GM13976 (cell line): Measurements from ENCODE around the gene WAPL.

Experiments
- DNase-seq: peaks from one replicate; pipeline ENCODE4 v3.0.0; 2012; ENCODE audit warnings: low spot score
- in situ Hi-C: fragments of 300-500 bp; cut with MboI; formaldehyde crosslinking; loops from one replicate; pipeline ENCODE4 v1.12.0; 2022; ENCODE audit warnings: low sequenced_read_pairs, mixed read lengths, inconsistent platforms; ENCODE audit not compliant: unreplicated experiment
- TF ChIP-seq, protein P1 (sequence below): IDR thresholded peaks from 2 replicates; pipeline ENCODE4 v1.5.1; 2012; ENCODE audit warnings: borderline replicate concordance, mild to moderate bottlenecking; ENCODE audit not compliant: insufficient read depth; ENCODE audit errors: extremely low read depth, missing control alignments, control extremely low read depth

The WAPL gene

DNA sequence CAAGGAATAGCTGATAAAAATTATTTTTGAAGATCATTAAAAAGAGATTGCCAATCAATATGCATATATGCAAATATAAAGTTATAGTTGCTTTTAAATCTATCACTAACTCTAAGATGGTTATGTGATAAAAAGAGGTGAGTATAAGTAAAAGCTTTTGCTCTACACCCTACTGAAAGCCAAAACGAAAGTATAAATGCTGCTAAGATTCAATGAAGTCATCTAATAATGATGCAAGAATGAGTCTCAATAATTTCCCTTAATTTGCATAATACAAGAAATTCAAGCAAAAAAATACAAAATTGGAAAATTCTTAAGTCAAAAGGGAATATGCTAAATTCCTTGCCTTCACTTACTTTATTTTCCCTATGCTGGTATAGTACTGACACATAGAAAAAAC is 75.2 kb downstream of the WAPL start:
- no peak for DNase-seq
- in situ Hi-C loops, result no loop called here
- TF ChIP-seq, protein P1, sequence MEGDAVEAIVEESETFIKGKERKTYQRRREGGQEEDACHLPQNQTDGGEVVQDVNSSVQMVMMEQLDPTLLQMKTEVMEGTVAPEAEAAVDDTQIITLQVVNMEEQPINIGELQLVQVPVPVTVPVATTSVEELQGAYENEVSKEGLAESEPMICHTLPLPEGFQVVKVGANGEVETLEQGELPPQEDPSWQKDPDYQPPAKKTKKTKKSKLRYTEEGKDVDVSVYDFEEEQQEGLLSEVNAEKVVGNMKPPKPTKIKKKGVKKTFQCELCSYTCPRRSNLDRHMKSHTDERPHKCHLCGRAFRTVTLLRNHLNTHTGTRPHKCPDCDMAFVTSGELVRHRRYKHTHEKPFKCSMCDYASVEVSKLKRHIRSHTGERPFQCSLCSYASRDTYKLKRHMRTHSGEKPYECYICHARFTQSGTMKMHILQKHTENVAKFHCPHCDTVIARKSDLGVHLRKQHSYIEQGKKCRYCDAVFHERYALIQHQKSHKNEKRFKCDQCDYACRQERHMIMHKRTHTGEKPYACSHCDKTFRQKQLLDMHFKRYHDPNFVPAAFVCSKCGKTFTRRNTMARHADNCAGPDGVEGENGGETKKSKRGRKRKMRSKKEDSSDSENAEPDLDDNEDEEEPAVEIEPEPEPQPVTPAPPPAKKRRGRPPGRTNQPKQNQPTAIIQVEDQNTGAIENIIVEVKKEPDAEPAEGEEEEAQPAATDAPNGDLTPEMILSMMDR, result no peak

DNA sequence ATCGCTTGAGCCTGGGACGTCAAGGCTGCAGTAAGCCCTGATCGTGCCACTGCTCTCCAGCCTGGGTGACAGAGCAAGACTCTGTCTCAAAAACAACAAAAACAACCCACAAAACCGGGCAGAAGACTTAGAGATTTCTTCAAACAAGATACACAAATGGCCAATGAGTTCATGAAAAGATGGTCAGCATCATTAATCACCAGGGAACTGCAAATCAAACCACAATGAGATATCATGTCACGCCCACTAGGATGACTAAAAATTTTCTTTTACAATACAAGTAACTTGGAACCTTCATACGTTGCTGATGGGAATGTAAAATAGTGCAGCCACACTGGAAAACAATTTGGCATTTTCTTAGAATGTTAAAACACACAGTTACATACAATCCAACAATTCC is 77.7 kb downstream of the WAPL start:
- TF ChIP-seq, protein P1, result no peak
- DNase-seq, result no peak
- in situ Hi-C loops, result no loop called here

DNA sequence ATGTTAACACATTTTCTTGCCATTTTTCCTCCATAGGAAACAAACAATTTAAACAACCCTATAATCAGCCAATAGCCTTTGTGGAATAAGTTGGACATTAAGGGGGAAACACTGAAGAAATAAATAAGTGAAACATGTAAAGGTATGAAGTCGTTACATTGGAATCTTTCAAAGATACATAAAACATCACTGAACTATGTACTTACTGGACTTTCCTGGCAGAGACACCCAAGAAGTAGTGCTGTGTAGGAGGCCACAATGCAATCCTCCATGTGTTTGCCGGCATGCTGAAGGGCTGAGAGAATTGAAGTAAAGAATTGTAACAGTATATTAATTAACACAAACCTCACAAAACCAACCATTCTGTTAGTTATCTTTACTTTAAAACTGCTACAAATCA is 78.5 kb downstream of the WAPL start:
- in situ Hi-C loops, result no loop called here
- TF ChIP-seq, protein P1, result no peak
- no peak for DNase-seq

DNA sequence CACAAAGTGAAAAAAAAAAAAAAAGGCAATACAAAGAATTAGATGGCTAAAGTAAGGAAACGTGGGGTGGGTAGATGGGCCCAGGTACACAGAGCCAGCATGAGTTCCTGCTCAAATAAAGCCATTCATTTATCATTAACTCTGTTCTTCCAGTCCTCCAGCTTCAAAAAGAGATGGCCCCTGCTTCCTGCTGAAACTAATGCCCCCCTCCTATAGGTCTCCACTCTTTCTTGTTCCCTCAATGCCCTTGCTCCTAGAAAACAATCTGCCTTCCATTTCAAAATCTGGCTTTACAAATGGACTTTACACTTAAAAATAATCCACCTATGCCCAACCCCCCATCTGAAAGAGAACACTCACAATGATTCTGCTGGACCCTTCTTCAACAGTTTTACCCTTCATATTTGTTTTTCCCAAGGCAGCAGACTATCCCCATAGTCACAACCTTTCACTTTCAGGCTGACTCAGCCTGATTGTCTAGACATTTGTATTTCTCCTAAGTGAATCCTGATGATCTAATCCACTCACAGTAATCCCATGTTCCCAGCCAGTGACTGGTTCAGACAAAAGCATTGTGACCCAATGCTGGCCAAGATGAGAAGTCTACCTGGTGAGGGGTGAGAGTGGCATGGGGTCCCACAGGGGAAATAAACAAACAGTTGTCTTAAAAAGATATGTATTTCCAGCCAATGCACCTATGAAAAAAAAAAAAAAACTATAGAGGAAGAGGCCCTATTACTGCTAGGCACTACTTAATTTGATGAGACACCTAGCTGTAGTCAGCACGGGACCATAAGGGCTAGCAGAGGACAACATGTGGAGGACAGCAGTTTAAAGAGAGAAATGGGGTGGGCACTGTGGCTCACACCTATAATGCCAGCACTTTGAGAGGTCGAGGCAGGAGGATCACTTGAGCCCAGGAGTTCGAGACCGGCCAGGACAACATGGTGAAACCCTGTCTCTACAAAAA is 80.4 kb downstream of the WAPL start:
- DNase-seq, result no peak
- in situ Hi-C loops, result no loop called here
- TF ChIP-seq, protein P1, result no peak

DNA sequence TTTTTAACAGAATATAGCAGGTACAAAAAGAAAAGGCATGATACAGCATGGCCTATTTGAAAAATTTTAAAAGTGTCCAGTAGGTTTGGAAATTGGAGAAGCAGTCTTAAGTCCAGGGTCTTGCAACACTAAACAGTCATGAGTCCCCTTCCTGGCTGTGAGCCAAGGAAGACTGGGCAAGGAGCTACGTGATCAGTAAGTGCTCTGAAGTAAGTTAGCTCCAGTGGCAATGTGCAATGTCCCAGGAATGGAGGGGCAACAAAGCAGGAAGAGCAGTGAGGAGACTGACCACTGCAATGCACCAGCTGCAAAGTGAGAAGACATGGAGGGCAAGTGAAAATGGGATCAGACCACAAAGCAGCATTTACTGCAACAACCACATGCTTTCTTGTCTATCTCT is 82.0 kb downstream of the WAPL start:
- in situ Hi-C loops, result no loop called here
- TF ChIP-seq, protein P1, result no peak
- DNase-seq, result no peak

DNA sequence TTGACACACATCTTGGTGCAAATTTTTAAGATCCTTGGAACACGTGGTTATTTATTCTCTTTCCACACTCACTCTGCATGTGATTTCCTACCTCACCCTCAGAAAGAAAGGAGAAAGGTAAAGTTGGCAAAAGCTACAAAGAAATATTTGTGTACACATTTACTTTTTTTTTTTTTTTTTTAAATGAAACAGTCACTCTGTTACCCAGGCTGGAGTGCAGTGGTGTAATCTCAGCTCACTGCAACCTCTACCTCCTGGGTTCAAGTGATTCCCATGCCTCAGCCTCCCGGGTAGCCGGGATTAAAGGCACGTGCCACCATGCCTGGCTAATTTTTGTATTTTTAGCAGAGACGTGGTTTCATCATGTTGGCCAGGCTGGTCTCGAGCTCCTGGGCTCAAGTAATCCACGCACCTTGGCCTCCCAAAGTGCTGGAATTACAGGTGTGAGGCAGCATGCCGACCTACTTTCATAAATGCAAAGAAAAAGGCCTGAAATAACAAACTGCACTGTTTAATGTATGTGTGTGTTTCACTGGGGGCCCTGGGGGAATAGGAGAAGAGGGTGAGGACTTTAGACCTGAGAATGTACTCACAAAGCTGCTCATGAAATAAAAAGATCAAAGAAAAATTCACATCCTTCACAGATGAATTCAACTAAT is 83.4 kb downstream of the WAPL start:
- no peak for DNase-seq
- TF ChIP-seq, protein P1, result no peak
- in situ Hi-C loops, result no loop called here
